Fibroblast of lung (primary cell): ENCODE measurements around the gene FAM53B.

Experiments used
- EZH2 ChIP-seq: IDR thresholded peaks from 2 replicates; pipeline ENCODE4 v1.5.1; 2012; ENCODE audit warnings: low read length, control low read depth, mild to moderate bottlenecking; ENCODE audit errors: missing control alignments
- TF ChIP-seq, protein P1 (sequence below), 2 donors: IDR thresholded peaks in 1 of 2; conservative IDR thresholded peaks in 1 of 2; 1 replicate in 1 of 2; 2 replicates in 1 of 2; pipeline ENCODE4 v1.5.1; 2011 to 2012; ENCODE audit warnings: low read length in 2 of 2, control low read depth in 1 of 2, inconsistent platforms in 1 of 2, low read depth in 1 of 2, mild to moderate bottlenecking in 1 of 2

DNA sequence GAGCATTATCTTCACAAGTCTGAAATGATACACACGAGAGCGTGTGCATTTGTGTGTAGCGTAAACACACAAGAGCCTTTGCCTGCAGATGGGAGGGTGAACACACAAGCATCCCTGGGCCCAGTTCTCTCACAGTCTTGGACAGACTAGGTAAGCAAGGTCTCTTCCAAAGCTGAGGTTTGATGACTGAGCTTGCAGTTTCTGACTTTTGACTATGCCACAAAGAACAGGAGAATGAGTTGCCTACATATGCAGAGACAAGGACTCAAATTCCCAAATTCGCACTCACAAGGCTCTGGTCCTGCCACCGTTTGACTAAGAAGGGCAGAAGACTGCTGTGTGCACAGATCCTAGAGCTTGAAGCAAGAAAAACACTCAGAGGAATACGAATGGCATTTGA lies 55.8 kb downstream of the FAM53B start:
- TF ChIP-seq, protein P1, sequence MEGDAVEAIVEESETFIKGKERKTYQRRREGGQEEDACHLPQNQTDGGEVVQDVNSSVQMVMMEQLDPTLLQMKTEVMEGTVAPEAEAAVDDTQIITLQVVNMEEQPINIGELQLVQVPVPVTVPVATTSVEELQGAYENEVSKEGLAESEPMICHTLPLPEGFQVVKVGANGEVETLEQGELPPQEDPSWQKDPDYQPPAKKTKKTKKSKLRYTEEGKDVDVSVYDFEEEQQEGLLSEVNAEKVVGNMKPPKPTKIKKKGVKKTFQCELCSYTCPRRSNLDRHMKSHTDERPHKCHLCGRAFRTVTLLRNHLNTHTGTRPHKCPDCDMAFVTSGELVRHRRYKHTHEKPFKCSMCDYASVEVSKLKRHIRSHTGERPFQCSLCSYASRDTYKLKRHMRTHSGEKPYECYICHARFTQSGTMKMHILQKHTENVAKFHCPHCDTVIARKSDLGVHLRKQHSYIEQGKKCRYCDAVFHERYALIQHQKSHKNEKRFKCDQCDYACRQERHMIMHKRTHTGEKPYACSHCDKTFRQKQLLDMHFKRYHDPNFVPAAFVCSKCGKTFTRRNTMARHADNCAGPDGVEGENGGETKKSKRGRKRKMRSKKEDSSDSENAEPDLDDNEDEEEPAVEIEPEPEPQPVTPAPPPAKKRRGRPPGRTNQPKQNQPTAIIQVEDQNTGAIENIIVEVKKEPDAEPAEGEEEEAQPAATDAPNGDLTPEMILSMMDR (conservative IDR thresholded peaks at IDR 0.05 in 1 of 2, IDR thresholded peaks at IDR 0.05 in 1 of 2; ENCODE audit: low read depth in 1 of 2, low read length in 2 of 2), result no peak
- TF ChIP-seq EZH2, result no peak
